ENCODE results near the gene ACRBP. TPM values are rescaled to one million over a fixed set of nuclear protein-coding genes. Genes with fewer than 3 reads are reported as not detected.
A peak's percentile ranks its signal among the peaks of the same experiment; 100 is the strongest.

The ACRBP gene
- total RNA-seq, 4 donors from 2014 or later = 0.97 to 6.2 (median 2.6) TPM

DNA sequence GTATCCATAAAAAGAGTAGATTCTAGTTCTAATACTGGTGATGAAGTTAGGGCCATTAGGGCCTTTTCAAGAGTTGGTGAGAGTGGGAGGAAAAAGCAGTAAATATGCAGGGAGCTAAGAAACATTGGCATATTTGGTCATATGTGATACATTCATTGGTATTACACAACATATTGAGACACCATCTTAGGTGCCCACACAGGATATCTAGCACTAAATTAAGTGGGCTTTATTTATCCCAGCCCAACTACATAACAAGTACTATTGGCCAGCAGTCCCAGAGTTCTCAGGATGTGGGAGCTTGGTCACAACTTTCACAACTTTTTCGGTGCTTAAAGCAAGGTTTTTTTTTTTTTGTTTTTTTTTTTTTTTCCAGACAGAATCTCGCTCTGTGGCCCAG is 17.7 kb upstream of the ACRBP start:
- Histone ChIP-seq H3K27ac (replicated peaks in 1 of 4) (no peak overlapping the region), H3K4me3 (no peak overlapping the region), H3K4me1 (peaks cover 13 to 26% (median 19%) of the 10 kb centered on the region in 4 donors), H3K27me3 (no peaks in the 10 kb centered on the region), H3K9me3 (no peaks in the 10 kb centered on the region), H3K36me3 (peaks cover 31 to 36% (median 35%) of the 10 kb centered on the region in 4 donors)
- no peak for TF ChIP-seq EP300 (IDR thresholded peaks at IDR 0.05)
- no peak for TF ChIP-seq POLR2A (IDR thresholded peaks at IDR 0.05; ENCODE audit: low read depth)
- TF ChIP-seq, protein P1, sequence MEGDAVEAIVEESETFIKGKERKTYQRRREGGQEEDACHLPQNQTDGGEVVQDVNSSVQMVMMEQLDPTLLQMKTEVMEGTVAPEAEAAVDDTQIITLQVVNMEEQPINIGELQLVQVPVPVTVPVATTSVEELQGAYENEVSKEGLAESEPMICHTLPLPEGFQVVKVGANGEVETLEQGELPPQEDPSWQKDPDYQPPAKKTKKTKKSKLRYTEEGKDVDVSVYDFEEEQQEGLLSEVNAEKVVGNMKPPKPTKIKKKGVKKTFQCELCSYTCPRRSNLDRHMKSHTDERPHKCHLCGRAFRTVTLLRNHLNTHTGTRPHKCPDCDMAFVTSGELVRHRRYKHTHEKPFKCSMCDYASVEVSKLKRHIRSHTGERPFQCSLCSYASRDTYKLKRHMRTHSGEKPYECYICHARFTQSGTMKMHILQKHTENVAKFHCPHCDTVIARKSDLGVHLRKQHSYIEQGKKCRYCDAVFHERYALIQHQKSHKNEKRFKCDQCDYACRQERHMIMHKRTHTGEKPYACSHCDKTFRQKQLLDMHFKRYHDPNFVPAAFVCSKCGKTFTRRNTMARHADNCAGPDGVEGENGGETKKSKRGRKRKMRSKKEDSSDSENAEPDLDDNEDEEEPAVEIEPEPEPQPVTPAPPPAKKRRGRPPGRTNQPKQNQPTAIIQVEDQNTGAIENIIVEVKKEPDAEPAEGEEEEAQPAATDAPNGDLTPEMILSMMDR (IDR thresholded peaks at IDR 0.05) = no peak
- no peak for TF ChIP-seq POLR2AphosphoS5 (IDR thresholded peaks at IDR 0.05)
- WGBS = 66% methylated on average over 2 of the region's 2 CpGs
- no peak for DNase-seq (ENCODE audit: extremely low spot score)
- intact Hi-C loops (cut with DNase I) = loop anchor here (5.0 kb wide), 1 partner anchor 57 kb away; the partner anchor contains the start of gene COPS7A

DNA sequence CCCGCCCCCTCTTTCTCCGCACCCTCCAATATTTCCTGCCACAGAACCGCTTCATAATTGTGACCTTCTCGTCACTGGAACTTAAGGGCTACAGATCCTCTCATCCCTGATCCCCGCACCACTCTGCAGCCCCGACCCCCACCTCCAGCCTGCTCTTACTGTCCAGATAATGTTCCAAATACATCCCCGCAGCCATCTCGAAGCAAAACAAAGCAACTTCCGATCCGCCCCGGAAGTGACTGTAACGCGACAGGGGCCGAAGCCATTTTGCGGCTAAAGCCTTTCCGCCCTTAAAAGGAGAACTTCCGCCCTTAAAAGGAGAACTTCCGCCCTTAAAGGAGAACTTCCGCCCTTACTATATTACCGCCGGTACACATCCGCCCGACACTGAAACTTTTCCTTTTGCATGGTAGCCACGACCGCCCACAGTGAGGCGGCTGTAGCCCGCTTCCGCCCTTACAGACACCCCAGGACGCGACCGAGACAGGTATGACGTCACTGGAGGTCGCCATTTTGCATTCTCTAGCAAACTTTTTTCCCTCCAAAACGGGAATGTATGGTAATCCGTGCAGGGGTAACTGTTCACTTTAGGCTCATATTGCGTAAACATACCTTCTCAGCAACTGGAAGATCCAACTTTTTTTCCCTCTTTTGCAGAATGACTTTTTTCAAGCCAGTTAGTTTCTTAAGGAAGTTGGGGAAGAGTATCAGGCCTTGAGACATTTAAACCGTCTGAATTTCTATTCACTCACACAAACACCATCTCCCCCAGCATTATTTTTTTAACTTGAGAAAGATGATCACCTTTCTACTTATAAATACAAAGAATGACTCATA is 15.9 kb upstream of the ACRBP start, which contains the start of gene ING4:
ING4 (minus strand) TSS at position 214 of the 837 bp plus-strand sequence; CDS start at position 196, 18 bp downstream.
- Histone ChIP-seq H3K27ac (replicated peaks in 1 of 4) (peak within 1 kb of the TSS; percentile 77 to 84 (median 82)), H3K4me3 (peak within 1 kb of the TSS; percentile 74 to 88 (median 82)), H3K9me3 (no peaks in the 10 kb centered on the region), H3K4me1 (peaks cover 13 to 40% (median 21%) of the 10 kb centered on the region in 4 donors), H3K36me3 (peaks cover 17 to 35% (median 25%) of the 10 kb centered on the region in 4 donors), H3K27me3 (no peaks in the 10 kb centered on the region)
- intact Hi-C loops (cut with DNase I) = loop anchor here (2.0 to 5.0 kb wide), 2 partner anchors 26 to 59 kb away; partner anchors contain the start of genes COPS7A and ZNF384
- DNase-seq (ENCODE audit: extremely low spot score) = peak; percentile 99
- TF ChIP-seq, protein P1 (IDR thresholded peaks at IDR 0.05) = peak in 1 of 3 experiments; percentile 4
- TF ChIP-seq EP300 (IDR thresholded peaks at IDR 0.05) (no peak), POLR2AphosphoS5 (IDR thresholded peaks at IDR 0.05) (peak; percentile 78 to 84)
- WGBS = 2% methylated on average over 30 of the region's 37 CpGs

DNA sequence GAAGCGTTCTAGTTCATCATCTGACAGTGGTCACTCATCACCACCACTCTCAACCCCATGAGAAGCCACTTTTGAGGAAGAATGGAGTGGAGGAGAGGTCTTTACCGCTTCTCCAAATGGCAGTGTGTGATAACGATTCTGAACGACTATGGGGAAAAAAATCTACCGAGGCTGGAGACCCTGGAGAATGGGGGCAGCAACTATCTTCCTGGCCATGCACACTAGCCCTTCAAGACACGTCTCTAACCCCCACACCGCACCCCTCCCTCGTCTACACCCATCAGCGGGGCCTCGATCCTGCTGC is 15.3 kb upstream of the ACRBP start:
- 2% methylated on average over 10 of the region's 10 CpGs for WGBS
- Histone ChIP-seq H3K27me3 (no peaks in the 10 kb centered on the region), H3K4me1 (peaks cover 13 to 45% (median 21%) of the 10 kb centered on the region in 4 donors), H3K9me3 (no peaks in the 10 kb centered on the region), H3K36me3 (peaks cover 13 to 35% (median 25%) of the 10 kb centered on the region in 4 donors), H3K27ac (replicated peaks in 1 of 4) (peak overlapping the region; percentile 77 to 84 (median 80)), H3K4me3 (peak overlapping the region; percentile 74 to 88 (median 82))
- TF ChIP-seq, protein P1 (IDR thresholded peaks at IDR 0.05) = no peak
- no peak for TF ChIP-seq POLR2AphosphoS5 (IDR thresholded peaks at IDR 0.05)
- no peak for TF ChIP-seq EP300 (IDR thresholded peaks at IDR 0.05)
- TF ChIP-seq POLR2A (IDR thresholded peaks at IDR 0.05; ENCODE audit: low read depth) = no peak
- intact Hi-C loops (cut with DNase I) = loop anchor here (2.0 to 5.0 kb wide), 2 partner anchors 26 to 60 kb away; partner anchors contain the start of genes COPS7A and ZNF384
- DNase-seq (ENCODE audit: extremely low spot score) = no peak

DNA sequence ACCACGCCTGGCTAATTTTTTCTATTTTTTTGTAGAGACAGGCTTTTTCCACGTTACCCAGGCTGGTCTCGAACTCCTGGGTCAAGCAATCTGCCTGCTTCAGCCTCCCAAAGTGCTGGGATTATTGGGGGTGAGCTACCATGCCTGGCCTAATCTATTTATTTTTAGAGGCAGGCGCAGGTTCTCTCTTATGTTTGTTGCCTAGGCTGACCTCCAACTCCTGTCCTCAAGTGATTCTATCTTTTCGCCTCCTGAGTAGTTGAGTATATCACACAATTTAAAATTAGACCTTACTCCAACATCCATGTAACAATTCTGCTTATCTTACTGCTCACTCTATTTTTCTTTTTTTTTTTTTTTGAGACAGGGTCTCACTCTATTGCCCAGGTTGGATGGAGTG is 6.8 kb upstream of the ACRBP start:
- Histone ChIP-seq H3K27me3 (no peaks in the 10 kb centered on the region), H3K9me3 (no peaks in the 10 kb centered on the region), H3K27ac (replicated peaks in 1 of 4) (no peak overlapping the region), H3K4me3 (no peak overlapping the region), H3K36me3 (peaks cover 60 to 100% (median 88%) of the 10 kb centered on the region in 4 donors), H3K4me1 (peaks cover 0 to 20% (median under 1%) of the 10 kb centered on the region in 4 donors)
- TF ChIP-seq EP300 (IDR thresholded peaks at IDR 0.05) (no peak), POLR2A (IDR thresholded peaks at IDR 0.05; ENCODE audit: low read depth) (no peak), POLR2AphosphoS5 (IDR thresholded peaks at IDR 0.05) (no peak)
- TF ChIP-seq, protein P1 (IDR thresholded peaks at IDR 0.05) = no peak
- DNase-seq (ENCODE audit: extremely low spot score) = no peak
- 82% methylated on average over 5 of the region's 5 CpGs for WGBS
- intact Hi-C loops (cut with DNase I) = no loop called here

Measured in esophagus muscularis mucosa (tissue), 4 donors.